EH (cell line): ENCODE results near the gene PFKM.

Experiments
- DNase-seq: peaks from one replicate; pipeline ENCODE4 v3.0.0-alpha.2; 2015; ENCODE audit warnings: low read depth

Gene PFKM

GRCh38 chr12:48187916-48188695, 68.9 kb downstream of the PFKM start:
- no peak for DNase-seq

GRCh38 chr12:48189331-48190125, 70.4 kb downstream of the PFKM start:
- DNase-seq, result peak; percentile 71

- DNase-seq, result no peak
Measured at GRCh38 chr12:48191096-48191495, 71.9 kb downstream of the PFKM start.

GRCh38 chr12:48192861-48193260, 73.7 kb downstream of the PFKM start:
- DNase-seq, result no peak

- DNase-seq, result no peak
Measured at GRCh38 chr12:48193623-48194022, 74.5 kb downstream of the PFKM start.

GRCh38 chr12:48194799-48195201, 75.6 kb downstream of the PFKM start:
- DNase-seq, result peak; percentile 53
